Activated CD8-positive, alpha-beta memory T cell treated with anti-CD3 and anti-CD28 coated beads for 24 hours (primary cell): ENCODE measurements around the gene MYADML2.
A peak's percentile ranks its signal among the peaks of the same experiment; 100 is the strongest.

Experiments
- DNase-seq: peaks from one replicate; pipeline ENCODE4 v3.0.0-alpha.2; 2020

The MYADML2 gene

GRCh38 chr17:81908793-81909192 lies 38.2 kb downstream of the MYADML2 start:
- no peak for DNase-seq

DNA sequence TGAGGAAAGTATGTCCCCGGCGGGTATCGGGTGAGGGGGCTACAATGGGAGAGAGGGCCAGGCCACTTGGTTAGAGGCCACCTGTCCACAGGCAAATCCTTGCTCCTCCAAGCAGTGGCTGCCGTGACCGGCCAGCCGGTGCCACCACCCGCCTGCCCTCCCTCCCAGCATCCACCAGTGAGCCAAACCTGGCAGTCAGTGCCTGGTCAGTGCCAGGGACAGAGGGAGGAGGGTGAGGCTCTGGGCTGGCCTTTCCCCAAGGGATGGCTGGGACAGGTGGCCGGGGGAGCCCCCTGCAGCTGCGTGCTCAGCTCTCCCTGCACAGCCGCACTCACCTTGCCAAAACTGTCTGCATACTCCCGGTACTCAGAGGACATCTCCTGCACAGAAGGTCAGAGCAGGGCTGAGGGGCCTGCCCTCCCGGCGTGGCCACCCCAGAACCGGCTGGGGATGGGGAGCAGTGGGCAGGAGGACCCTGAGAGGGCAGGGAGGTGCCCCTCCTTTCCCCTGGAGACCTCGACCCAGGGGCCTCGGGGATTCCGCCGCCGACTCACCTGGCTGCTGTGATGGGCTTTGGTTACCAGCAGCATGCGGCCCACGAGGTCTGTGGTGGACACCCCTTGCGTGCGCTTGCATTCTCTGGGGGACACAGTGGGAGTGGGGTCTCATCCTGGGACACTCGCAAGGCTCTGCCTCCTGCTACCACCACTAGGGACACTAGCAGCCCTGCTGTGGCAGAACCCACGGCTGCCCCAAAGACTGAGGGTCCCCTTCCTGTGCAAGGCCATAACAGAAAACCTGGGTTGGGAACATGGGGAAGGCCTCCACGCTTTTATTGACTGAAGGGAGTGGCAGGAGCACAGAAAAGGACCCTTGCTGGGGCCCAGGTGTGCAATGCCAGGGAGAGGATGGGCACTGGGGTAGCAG lies 39.6 kb downstream of the MYADML2 start:
- DNase-seq: no peak

- no peak for DNase-seq
Measured at GRCh38 chr17:81906476-81907218, 40.4 kb downstream of the MYADML2 start.

- DNase-seq: no peak
Measured at GRCh38 chr17:81905993-81906392, 41.0 kb downstream of the MYADML2 start.

- DNase-seq: no peak
Measured at GRCh38 chr17:81905424-81905875, 41.6 kb downstream of the MYADML2 start.

DNA sequence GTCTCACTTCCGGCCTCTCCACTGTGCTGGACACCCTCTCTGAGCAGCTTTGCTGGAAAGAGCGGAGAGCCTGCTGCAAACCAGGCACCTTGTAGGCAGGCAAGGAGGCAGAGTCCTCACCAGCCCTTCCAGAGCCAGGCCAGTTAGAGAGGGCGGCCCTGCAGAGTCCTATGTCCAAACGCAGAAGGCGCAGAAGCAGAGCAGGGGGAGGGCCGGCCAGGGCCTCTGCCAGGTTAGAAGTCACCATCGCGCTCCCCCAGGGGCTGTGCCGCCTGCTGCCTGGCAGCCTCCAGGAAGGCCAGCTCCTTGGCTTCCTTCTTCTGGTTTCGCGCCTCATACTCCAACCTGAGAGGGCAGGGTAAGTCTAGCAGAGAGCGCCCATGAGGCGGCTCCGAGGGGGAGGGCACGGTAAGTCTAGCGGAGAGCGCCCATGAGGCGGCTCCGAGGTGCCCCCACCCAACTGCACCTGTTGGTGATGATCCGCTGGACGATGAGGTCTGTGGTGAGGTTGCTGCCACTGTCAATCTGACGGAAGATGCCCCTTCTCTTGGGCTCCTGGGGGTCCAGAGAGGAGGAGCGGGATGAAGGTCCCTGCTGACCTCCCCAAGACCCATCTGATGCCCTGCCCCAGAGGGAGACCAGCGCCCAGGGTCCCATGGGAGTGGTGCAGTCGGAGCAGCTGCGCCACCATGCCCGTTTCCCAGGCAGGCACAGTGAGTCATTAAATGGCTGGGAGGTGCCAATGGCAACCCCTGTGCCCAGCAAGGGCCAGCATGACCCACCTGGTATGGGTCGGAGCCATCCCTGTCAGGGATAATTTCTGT lies 42.2 kb downstream of the MYADML2 start:
- no peak for DNase-seq

- no peak for DNase-seq
Measured at GRCh38 chr17:81903896-81904599, 43.0 kb downstream of the MYADML2 start.

- DNase-seq: no peak
Measured at GRCh38 chr17:81903415-81903831, 43.6 kb downstream of the MYADML2 start.

- no peak for DNase-seq
Measured at GRCh38 chr17:81902653-81903414, 44.2 kb downstream of the MYADML2 start.

GRCh38 chr17:81902023-81902652 lies 44.9 kb downstream of the MYADML2 start, which contains the start of gene NPB:
Gene NPB (plus strand): TSS chr17:81902238. CDS start chr17:81902278, 40 bp downstream.
- DNase-seq: peak; percentile 70

- DNase-seq: no peak
Measured at GRCh38 chr17:81901167-81902022, 45.6 kb downstream of the MYADML2 start.

DNA sequence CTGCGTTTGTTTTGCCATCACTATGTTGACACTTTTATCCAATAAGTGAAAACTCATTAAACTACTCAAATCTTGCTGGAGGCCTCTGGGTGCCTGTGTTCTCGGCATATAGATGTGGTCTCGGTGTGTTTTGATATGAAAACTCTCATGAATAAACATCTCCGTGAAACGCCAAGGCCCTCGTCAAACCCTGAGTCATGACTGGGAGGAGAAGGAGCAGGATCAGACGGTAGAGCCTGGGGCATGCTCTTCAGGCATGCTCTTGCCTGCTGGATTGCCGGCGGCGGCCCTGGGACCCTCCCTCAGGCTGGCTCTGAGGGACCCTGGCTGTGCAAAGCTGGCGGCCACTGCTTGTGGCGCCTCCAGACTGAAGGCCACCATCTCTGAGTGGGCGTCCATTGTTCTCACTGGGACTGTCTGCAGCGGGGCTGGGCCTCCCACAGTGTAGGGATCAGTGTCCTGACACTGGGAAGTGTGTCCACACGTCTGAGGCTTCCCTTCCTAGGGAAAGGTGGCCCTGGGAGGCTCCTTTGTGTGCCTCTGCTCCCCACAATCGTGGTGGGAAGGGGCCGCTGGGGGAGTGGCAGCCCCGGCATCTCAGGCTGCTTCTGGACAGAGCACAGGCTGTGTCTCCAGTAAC lies 46.7 kb downstream of the MYADML2 start:
- no peak for DNase-seq

- no peak for DNase-seq
Measured at GRCh38 chr17:81899514-81900166, 47.4 kb downstream of the MYADML2 start.

DNA sequence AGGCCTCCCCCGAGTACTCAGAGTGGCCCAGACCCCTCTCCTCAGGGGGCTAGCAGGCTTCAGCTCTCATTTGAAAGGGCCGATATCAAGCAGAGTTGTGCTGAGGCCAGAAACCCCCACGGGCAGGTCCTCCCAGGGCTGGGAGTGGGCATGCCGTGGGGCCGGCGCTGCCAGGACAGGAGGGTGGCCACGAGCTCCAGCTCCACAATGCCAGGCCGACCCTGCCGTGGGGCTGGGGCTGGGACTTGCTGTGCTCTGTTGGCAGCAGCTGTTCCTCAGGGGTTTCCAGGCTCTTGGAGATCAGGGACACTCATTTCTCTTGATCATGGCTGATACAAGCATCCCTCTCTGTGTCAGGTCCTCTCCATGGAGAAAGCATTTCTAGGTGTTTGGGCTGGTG lies 48.1 kb downstream of the MYADML2 start:
- no peak for DNase-seq

GRCh38 chr17:81898029-81898866 lies 48.8 kb downstream of the MYADML2 start:
- no peak for DNase-seq

GRCh38 chr17:81895400-81895799 lies 51.6 kb downstream of the MYADML2 start:
- DNase-seq: no peak

DNA sequence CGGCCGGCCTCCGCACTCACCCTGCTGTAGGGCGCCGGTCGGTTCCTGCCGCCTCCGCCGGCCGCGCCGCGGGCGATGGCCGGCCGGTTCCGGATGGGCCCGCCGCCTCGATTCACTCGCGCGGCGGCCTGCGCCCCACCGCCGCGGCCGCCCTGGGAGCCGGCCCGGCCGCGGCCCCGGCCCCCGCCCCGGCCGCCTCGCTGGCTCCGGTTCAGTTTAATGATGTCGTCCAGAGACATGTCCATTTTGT lies 55.8 kb downstream of the MYADML2 start:
- no peak for DNase-seq
